Activated CD4-positive, alpha-beta T cell treated with anti-CD3 and anti-CD28 coated beads, Interleukin-2, amount 50 U/mL, for 48 hours (primary cell): Measurements from ENCODE around the gene PPP2R5A.
"Not testable (repeated sequence)": the region's sequence is repeated elsewhere in the genome, so short reads cannot be mapped to it uniquely, and the experiment has no call there.

ENCODE experiments used
- DNase-seq, 2 experiments: peaks; one replicate each; pipeline ENCODE4 v3.0.0-alpha.2; 2020

PPP2R5A gene

DNA sequence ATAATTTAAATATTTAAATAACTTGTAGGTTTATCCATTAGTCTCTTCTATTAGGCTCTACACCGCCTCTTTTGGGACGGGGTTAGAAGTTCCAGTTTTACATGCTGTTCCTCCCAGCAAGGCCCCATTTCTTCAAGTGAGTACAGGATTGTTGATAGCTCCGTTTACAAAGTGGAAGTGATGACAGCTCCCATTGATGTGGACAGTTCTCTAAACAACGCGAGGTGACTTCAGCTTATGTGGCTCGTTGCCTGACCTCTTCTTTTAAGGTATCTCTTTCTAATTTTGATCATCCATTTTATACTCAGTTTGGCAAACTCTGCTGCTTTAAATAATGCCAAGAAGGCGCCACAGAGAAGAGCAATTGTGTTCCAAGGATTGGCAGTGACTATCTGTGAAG lies 79.8 kb downstream of the PPP2R5A start:
- no peak for DNase-seq

DNA sequence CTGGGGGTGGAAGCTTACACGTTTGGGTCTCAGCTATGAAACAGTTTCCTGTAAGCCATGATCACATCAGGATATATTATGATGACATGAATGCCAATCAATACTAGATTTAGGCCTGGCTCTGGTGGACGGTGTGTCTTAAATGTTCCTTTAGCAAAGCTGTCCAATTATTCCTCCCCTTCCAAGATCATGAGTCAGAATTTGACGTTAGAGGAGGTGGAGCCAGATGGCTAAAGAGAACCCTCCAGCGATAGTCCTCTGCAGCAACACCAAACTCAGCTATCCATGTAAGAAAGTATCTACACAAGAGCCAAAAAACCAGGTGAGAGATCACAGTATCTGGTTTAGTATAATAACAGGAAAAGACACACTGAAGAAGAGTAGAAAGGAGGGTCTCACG lies 81.7 kb downstream of the PPP2R5A start:
- DNase-seq, result no peak

DNA sequence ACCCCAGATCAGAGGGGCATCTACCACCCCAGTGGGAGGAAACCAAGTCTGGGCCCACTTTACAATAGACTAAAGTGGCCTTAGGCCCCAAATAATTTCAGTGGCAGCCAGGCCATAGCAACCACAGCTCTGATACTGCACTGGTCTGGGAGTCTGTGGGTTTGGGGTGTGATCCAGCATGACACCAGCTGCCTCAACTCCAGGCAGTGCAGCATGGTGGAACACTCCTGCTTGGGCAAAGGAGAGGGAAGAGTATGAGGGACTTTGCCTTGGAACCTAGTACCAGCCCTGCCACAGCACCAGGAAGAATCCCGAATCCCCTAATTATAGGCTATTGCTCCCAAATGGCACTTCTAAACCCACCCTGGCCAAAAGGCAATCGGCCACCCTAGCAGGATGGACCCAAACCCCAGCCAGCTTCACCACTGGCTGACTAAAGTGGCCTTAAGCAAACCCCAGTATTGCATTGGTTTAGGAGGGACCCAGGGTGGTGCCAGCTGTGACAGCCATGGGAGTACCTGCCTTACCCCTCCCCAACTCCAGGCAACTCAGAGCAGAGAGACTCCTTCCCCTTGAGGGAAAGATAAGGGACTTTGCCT lies 82.4 kb downstream of the PPP2R5A start:
- DNase-seq, result no peak

DNA sequence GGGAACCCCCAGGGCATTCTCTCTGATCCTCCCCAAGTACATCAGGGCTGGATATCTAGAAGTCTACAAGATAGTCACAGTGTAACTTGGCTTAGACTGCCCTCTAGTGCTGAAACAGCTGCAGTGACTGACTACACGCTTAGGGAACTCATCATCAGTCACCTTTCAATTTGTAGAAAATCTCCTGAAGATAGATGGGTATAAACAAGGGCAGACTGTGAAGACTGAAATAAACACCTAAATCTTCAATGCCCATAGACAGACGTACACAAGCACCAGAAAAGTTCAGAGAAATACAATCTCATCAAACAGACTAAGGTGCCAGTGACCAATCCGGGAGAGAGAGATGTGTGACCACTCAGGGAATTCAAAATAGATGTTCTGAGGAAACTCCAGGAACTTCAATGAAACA lies 82.9 kb downstream of the PPP2R5A start:
- DNase-seq, result peak; percentile 44 to 56

DNA sequence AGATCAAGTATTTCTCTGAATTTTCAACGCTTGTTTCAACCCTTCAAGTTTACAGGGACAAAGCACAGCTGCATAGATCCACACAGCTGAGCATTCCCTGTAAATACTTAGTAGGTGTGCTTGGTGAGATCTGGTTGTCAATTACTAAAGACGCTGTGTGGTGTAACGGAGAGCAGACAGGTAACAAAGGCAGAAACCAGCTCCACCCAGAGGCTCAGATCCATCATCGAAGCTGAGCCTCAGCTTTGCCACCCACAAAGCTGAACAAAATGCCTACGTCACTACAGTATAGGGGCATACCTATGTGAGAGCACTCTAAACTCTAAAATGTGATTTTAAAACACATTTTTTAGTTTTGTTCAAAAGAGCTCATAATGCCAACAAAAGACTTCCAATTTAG lies 90.8 kb downstream of the PPP2R5A start:
- no peak for DNase-seq

DNA sequence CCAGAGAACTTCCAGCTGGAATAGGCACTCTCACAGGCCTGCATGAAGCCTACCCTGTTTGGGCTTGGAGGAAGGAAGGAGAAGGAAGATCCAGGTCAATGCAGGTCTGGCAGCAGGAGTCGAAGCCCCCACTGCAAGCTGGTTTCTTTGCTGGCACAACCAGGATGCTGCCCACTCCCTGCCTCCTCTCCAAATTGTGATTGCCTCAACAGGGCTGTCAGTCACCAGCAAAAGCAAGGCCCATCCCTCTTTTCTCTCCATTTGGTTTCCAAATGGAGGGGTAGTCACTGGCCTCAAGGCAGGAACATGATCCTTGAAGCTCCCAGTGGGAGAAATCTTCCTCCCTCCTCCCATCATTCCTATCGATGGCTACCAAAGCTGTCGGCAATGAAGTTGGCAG lies 92.4 kb downstream of the PPP2R5A start:
- DNase-seq, result no peak

DNA sequence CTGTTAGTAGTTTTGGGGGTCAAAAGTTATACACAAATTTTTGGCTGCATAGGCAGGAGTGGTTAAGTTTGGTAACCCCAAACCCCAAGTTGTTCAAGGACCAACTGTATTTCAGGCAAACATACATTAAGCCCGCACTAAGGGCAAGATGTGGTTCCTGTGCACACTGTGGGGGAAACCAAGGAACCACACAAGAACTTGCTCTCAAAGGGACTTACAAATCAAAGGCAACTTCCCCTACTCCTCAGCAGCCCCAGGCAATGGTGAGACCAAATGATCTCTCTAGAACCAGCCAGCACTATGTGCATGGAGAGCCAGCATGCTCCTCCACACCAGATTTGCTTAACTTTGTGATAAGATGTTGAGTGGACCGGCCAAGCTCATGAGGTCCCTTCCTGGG lies 94.2 kb downstream of the PPP2R5A start:
- DNase-seq, result no peak

DNA sequence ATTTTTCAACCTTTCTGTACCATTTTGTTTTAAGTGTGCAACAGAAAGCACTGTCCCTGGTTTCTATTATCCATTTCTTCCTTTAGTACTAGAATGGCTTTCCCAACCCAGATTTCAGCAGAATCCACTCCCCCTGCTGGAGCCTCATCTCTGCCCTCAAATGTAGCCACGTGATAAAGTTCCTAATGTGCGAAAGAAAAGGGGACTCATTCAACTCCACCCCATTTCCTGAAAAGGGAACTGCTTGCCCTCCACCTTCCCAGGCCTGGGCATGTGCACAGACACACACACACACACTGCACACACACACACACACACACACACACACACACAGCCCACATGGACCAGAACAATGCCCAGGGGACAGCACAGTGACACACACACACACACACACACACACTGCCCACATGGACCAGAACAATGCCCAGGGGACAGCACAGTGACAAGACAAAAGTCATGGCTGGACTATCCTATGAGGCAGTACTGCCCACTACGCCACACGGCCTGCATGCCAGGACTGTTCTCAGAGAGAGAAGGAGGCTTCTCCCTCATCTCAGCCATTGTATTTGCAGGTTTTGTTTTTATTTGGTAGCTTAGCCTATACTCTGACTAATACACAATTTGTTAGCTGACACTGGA lies 96.3 kb downstream of the PPP2R5A start:
- DNase-seq, result no peak

DNA sequence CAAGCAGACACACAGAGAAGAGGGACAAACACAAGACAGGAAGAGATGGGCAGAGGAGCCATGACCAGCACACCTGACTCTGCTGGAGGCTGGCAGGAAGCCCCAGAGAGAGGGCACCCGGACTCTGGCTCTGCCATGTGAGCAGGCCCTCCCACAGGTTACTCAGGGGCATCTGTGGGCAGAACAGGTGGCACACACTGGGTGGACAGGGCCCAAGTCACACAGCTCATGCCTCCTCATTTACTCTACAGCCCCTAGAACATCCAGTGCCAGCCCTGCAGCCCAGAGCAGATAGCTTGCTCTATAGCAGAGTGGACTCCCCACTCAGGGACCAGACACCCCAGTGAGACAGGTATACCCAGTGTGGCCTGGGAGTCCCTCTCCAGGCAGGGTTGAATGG lies 100.8 kb downstream of the PPP2R5A start:
- no peak for DNase-seq

DNA sequence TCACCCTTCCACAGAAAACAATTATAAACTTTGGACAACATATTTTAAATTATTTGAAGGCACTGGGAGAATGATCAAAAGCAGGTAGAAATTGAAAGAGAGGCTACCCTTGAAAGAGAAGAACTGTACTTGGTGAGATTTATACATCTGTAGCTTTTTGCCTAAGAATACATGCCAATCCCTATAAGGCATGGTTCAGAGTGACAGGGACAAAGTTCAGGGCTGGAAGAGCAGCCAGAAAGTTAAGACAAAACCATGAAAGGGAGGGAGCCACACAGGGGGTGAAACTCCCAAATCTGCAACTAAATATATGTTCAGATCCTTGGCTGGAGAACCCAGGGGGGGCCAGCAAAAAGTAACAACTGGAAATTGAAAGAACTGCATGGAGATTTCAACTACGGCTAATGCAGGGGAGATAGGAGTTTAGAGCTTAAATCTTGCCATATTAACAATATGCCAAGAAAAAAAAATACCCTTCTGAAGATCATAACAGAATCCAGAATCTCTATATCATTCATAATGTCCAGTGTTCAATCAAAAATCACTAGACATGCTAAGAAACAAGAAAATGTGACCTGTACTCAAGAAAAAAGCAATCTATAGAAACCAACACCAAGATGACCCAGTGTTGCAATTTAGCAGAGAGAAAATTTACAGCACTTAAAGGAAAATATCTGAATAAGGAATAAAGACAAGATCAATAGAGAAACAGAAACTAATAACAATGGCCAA lies 103.9 kb downstream of the PPP2R5A start:
- no peak for DNase-seq

DNA sequence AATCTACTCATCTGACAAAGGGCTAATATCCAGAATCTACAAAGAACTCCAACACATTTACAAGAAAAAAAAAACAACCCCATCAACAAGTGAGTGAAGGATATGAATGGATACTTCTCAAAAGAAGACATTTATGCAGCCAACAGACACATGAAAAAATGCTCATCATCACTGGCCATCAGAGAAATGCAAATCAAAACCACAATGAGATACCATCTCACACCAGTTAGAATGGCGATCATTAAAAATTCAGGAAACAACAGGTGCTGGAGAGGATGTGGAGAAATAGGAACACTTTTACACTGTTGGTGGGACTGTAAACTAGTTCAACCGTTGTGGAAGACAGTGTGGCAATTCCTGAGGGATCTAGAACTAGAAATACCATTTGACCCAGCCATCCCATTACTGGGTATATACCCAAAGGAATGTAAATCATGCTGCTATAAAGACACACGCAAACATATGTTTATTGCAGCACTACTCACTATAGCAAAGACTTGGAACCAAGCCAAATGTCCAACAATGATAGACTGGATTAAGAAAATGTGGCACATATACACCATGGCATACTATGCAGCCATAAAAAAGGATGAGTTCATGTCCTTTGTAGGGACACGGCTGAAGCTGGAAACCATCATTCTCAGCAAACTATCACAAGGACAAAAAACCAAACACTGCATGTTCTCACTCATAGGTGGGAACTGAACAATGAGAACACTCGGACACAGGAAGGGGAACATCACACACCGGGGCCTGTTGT lies 110.6 kb downstream of the PPP2R5A start:
- not testable (repeated sequence) for DNase-seq

DNA sequence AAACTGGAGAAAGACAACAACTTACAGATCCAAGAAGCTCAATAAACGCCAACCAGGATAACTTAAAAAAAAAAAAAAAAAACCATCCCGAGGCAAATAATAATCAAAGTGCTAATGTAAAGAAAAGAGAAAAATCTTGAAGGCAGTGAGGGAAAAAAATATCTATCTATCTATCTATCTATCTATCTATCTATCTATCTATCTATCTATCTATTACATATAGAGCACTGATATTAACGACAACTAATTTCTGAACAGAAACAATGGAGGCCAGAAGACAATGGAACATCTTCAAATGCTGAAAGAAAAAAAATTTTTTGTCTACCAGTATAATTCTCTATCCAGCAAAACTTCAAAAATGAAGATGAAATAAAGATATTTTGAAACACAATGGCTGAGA lies 111.4 kb downstream of the PPP2R5A start:
- no peak for DNase-seq

DNA sequence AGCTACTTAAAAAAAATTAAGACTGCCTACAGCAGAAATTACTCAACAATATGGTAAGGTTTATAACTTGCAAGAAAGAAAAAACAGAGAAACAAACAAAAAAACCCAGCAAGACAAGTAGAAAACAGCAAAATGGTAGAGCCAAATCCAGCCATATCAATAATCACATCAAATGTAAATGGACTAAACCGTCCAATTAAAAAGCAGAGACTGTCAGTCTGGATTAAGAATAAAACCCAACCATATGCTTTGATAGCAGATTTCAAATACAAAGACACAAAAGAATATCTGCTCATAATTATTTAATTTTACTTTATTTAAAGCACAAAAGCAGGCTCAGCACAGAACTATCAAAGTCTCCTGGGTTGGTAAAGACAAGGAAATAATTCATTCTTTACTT lies 112.0 kb downstream of the PPP2R5A start:
- no peak for DNase-seq

DNA sequence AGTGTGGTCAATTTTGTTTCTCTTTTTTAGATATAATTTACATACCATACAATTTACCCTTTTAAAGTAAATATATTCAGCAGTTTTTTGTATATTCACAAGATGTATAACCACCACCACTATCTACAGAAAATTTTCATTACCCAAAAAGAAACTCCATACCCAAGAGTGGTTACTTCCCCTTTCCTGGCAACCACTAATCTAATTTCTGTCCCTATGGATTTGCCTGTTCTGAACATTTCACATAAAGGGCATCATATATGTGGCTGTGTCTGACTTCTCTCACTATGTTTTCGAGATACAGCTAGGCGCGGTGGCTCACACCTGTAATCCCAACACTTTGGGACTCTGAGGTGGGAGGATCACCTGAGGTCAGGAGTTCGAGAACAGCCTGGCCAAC lies 115.8 kb downstream of the PPP2R5A start:
- DNase-seq, result no peak

DNA sequence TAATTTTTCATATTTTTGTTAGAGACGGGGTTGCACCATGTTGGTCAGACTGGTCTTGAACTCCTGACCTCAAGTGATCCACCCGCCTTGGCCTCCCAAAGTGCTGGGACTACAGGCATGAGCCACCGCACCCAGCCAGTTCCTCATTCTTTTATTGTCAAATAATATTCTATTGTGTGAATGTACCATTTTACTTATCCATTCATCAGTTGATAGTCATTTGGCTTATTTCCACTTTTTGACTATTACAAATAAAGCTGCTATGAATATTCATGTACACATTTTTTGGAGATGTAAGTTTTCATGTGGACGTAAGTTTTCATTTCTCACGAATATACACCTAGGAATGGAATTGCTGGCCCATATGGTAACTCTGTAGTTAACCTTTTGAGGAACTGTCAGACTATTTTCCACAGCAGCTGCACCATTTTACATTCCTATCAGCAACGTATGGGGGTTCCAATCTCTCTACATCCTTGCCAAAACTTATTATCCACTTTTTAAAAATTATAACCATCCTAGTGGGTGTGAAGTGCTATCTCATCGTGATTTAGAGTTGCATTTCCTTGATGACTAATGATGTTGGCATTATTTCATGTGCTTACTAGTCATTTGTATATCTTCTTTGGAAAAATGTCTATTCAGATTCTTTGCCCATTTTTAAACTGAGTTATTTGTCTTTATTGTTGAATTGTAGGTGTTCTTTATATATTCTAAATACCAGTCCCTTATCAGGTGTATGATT lies 116.8 kb downstream of the PPP2R5A start:
- DNase-seq, result no peak

DNA sequence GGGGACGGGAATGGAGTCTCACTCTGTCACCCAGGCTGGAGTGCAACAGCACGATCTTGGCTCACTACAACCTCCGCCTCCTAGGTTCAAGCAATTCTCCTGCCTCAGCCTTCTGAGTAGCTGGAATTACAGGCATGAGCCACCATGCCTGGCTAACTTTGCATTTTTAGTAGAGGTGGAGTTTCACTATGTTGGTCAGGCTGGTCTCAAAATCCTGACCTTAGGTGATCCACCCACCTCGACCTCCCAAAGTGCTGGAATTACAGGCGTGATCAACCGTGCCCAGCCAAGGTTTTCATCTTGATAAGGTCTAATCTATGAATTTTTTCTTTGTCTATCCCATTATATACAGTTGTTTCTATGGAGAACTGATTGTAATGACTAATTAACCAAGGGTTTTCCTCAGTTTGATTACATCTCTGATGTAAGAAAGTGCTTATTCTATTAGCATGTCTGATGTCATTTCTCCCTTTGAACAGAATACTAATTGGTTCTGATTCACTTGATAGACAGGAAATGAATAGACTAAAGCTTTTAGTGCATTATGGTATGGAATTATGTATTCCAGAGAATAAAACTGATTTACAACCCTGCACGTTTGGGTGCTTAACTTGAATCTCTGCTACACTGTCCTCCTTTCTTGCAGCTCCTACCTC lies 117.6 kb downstream of the PPP2R5A start:
- no peak for DNase-seq

DNA sequence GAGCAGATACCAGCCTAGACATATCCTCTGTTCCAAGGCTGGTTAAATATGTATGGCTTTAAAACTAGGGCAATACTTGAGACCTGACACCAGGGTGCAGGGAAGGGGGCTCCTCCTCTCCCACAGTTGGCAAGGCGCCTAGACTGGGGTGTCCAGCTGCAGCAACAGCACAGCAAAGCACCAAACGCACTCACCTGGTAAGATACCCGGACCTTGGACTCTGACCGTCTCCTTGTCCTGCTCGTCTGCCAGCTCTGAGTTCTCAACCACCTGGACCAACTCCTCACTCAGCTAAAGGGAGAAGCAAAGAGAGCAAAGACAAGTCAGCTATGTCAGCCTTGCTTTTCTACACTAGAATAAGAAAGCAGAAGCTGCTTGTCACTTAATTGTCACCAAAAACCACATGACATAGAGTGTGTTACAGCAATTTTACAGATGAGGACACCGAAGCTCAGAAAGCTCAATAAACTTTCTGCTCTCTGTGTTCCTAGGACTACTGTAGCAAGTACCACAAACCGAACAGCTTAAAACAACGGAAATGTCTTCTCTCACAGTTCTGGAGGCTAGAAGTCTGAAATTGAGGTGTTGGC lies 125.1 kb downstream of the PPP2R5A start:
- DNase-seq, result no peak
